ENCODE data around the gene OSGIN1. TPM values are rescaled to one million over a fixed set of nuclear protein-coding genes. Genes with fewer than 3 reads are reported as not detected.

OSGIN1 gene
- 6.2 and 8.5 TPM in 2 replicates for polyA plus RNA-seq (2011; rRNA removed)
- polyA minus RNA-seq (2011; rRNA and poly(A)+ RNA removed) = 5.6 and 8.6 TPM in 2 replicates

GRCh38 chr16:83952940-83953795 lies at the start of gene OSGIN1:
Gene OSGIN1 (plus strand): TSS chr16:83953240. CDS start chr16:83957672, 4,432 bp downstream.
- TF ChIP-seq CTCF (IDR thresholded peaks at IDR 0.05; ENCODE audit: low read depth, low read length) = no peak
- POLR2A ChIA-PET = interaction anchor here (0.7 to 1.1 kb wide), 2 partner anchors 25 to 38 kb away, joined by 3 read pairs; no protein-coding TSS in a partner anchor

GRCh38 chr16:83903751-83904150 lies 49.3 kb upstream of the OSGIN1 start:
- Histone ChIP-seq H3K27me3 (ENCODE audit: control insufficient read depth, insufficient read depth, low read length) (no peaks in the 10 kb centered on the region), H3K9me3 (ENCODE audit: control insufficient read depth, insufficient read depth, low read length) (no peaks in the 10 kb centered on the region; the same call in 1 of the 2 replicates), H3K4me3 (ENCODE audit: low read depth, low read length) (no peak overlapping the region), H3K27ac (ENCODE audit: low read depth, low read length) (no peak overlapping the region)
- DNase-seq (ENCODE audit: low read depth, low spot score) = no peak
- no peak for TF ChIP-seq CTCF (IDR thresholded peaks at IDR 0.05; ENCODE audit: low read depth, low read length)
- POLR2A ChIA-PET = no interaction called here
- CTCF ChIA-PET = no interaction called here

More at GRCh38 chr16:83952940-83953795, at the start of gene OSGIN1:
- H3K4me3 ChIP-seq (ENCODE audit: low read depth, low read length) = peak within 1 kb of the TSS; percentile 75
- no peaks in the 10 kb centered on the region for H3K27me3 ChIP-seq (ENCODE audit: control insufficient read depth, insufficient read depth, low read length)
- H3K27ac ChIP-seq (ENCODE audit: low read depth, low read length) = peak within 1 kb of the TSS; percentile 95
- CTCF ChIA-PET = interaction anchor here (0.6 to 10.9 kb wide), 7 partner anchors 26 to 131 kb away, joined by 3 to 171 read pairs (median 4); no protein-coding TSS in a partner anchor
- DNase-seq (ENCODE audit: low read depth, low spot score) = peak; percentile 83
- H3K9me3 ChIP-seq (ENCODE audit: control insufficient read depth, insufficient read depth, low read length) = no peaks in the 10 kb centered on the region

- Histone ChIP-seq H3K27me3 (ENCODE audit: control insufficient read depth, insufficient read depth, low read length) (no peaks in the 10 kb centered on the region), H3K9me3 (ENCODE audit: control insufficient read depth, insufficient read depth, low read length) (no peaks in the 10 kb centered on the region), H3K27ac (ENCODE audit: low read depth, low read length) (no peak overlapping the region), H3K4me3 (ENCODE audit: low read depth, low read length) (no peak overlapping the region)
- no peak for TF ChIP-seq CTCF (IDR thresholded peaks at IDR 0.05; ENCODE audit: low read depth, low read length)
- ChIA-PET CTCF (no interaction called here), POLR2A (no interaction called here)
- DNase-seq (ENCODE audit: low read depth, low spot score) = no peak
Measured at GRCh38 chr16:83906683-83907082, 46.4 kb upstream of the OSGIN1 start.

- DNase-seq (ENCODE audit: low read depth, low spot score) = no peak
- no peaks in the 10 kb centered on the region for H3K27me3 ChIP-seq (ENCODE audit: control insufficient read depth, insufficient read depth, low read length)
- no peak overlapping the region for H3K4me3 ChIP-seq (ENCODE audit: low read depth, low read length)
- no peak overlapping the region for H3K27ac ChIP-seq (ENCODE audit: low read depth, low read length)
- no peaks in the 10 kb centered on the region for H3K9me3 ChIP-seq (ENCODE audit: control insufficient read depth, insufficient read depth, low read length)
- TF ChIP-seq CTCF (IDR thresholded peaks at IDR 0.05; ENCODE audit: low read depth, low read length) = no peak
- ChIA-PET CTCF (no interaction called here), POLR2A (no interaction called here)
Measured at GRCh38 chr16:83907111-83907510, 45.9 kb upstream of the OSGIN1 start.

GRCh38 chr16:83907631-83908250 lies 45.3 kb upstream of the OSGIN1 start:
- H3K27ac ChIP-seq (ENCODE audit: low read depth, low read length) = no peak overlapping the region
- no peaks in the 10 kb centered on the region for H3K9me3 ChIP-seq (ENCODE audit: control insufficient read depth, insufficient read depth, low read length)
- TF ChIP-seq CTCF (IDR thresholded peaks at IDR 0.05; ENCODE audit: low read depth, low read length) = no peak
- no peak overlapping the region for H3K4me3 ChIP-seq (ENCODE audit: low read depth, low read length)
- H3K27me3 ChIP-seq (ENCODE audit: control insufficient read depth, insufficient read depth, low read length) = no peaks in the 10 kb centered on the region
- ChIA-PET POLR2A (no interaction called here), CTCF (no interaction called here)
- DNase-seq (ENCODE audit: low read depth, low spot score) = no peak
